ENCODE results near the gene SMARCAL1. TPM values are rescaled to one million over a fixed set of nuclear protein-coding genes. Genes with fewer than 3 reads are reported as not detected.

Gene SMARCAL1
- polyA plus RNA-seq, 1 of the 3 experiments (the other 2 are of a cell fraction), result 27.0 TPM

DNA sequence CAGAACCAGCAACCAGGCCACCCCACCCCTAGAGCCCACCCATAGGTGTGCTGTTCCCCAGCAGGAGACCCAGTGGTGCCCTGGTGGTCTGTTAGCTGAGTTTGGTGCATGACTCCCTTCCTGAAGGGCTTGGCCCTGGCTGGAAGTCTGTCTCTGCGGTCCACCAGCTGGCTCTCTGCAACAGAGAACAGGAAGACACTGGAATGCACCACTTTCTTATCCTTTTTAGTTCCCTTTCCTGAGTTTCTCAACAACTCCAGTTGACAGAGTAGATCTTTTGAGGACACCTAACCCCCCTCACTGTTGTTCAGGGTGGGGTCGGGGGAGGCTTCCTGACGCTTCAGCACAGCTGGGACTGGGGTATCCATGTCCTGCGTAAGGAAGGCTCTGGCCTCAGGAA, 74.4 kb downstream of the SMARCAL1 start (continued):
- TF ChIP-seq, protein P1, sequence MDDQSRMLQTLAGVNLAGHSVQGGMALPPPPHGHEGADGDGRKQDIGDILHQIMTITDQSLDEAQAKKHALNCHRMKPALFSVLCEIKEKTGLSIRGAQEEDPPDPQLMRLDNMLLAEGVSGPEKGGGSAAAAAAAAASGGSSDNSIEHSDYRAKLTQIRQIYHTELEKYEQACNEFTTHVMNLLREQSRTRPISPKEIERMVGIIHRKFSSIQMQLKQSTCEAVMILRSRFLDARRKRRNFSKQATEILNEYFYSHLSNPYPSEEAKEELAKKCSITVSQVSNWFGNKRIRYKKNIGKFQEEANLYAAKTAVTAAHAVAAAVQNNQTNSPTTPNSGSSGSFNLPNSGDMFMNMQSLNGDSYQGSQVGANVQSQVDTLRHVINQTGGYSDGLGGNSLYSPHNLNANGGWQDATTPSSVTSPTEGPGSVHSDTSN (IDR thresholded peaks at IDR 0.05), result no peak
- no peak for TF ChIP-seq CHD2 (IDR thresholded peaks at IDR 0.05; ENCODE audit: low read length, partially characterized antibody)

DNA sequence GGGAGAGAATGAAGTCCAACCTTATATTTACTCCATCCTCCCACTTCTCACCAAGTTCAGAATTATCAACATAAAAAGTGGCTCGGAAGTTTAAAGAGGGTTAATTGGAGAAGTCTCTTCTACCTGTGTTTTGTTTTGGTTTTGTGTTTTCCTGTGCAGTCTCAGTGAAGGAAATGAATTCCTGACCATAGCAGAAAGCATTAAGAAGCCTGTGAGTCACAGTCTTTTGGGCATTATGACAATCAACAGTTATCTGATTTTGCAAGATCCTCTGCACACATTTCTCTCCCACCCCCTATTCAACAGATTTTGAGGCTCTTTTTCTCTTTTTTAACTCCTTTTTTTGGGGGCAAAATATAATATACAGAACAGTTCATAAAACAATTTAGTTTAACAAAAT, 77.8 kb downstream of the SMARCAL1 start:
- H3K9me2 ChIP-seq, result no peaks in the 10 kb centered on the region
- peak overlapping the region; percentile 36; the same call in 1 of the 2 replicates for H3K9ac ChIP-seq
- ChIA-PET POLR2A (no interaction called here), CTCF (no interaction called here)
- H3K79me2 ChIP-seq (ENCODE audit: insufficient read depth), result peaks cover 6% of the 10 kb centered on the region; the same call in 1 of the 2 replicates
- H3K4me2 ChIP-seq, result peak overlapping the region; percentile 39
- 20% methylated on average over 1 of the region's 1 CpG for WGBS (ENCODE audit: low lambda C conversion rate)
- no peaks in the 10 kb centered on the region for H3K27me3 ChIP-seq (ENCODE audit: insufficient read depth)
- TF ChIP-seq JUND (IDR thresholded peaks at IDR 0.05) (peak; percentile 75), TCF12 (IDR thresholded peaks at IDR 0.05) (peak; percentile 83), POLR2AphosphoS5 (IDR thresholded peaks at IDR 0.05; ENCODE audit: low read depth, low read length) (peak; percentile 28; the same call in 1 of the 2 replicates), NFIC (IDR thresholded peaks at IDR 0.05; ENCODE audit: borderline replicate concordance) (peak; percentile 54; the same call in 1 of the 2 replicates), NRF1 (IDR thresholded peaks at IDR 0.05; ENCODE audit: low read depth, low read length) (no peak), EP300 (IDR thresholded peaks at IDR 0.05; ENCODE audit: borderline replicate concordance in 1 of 2, low read depth in 1 of 2, low read length in 1 of 2) (peak in 1 of 2 experiments; percentile 67; a peak in 1 of 4 replicates), CHD2 (IDR thresholded peaks at IDR 0.05; ENCODE audit: low read length, partially characterized antibody) (no peak), EZH2phosphoT487 (IDR thresholded peaks at IDR 0.05; ENCODE audit: borderline replicate concordance, low read depth) (no peak), RAD21 (IDR thresholded peaks at IDR 0.05; ENCODE audit: low read length) (no peak), FOSL2 (IDR thresholded peaks at IDR 0.05; ENCODE audit: borderline replicate concordance, low read depth) (peak; percentile 78), ELF1 (IDR thresholded peaks at IDR 0.05) (no peak)
- TF ChIP-seq, protein P1 (IDR thresholded peaks at IDR 0.05), result peak; percentile 78
- peak overlapping the region; percentile 64 to 94; a peak in 3 of 4 replicates for H3K27ac ChIP-seq (ENCODE audit: low read depth in 2 of 2, low read length in 1 of 2)
- no peak overlapping the region; a peak in 1 of 4 replicates for H3K4me3 ChIP-seq (ENCODE audit: low read depth in 2 of 2, low read length in 1 of 2)
- no peaks in the 10 kb centered on the region for H4K20me1 ChIP-seq (ENCODE audit: insufficient read depth)
- peaks cover 37% of the 10 kb centered on the region for H3F3A ChIP-seq (replicated peaks; ENCODE audit: insufficient read depth)
- DNase-seq, result no peak
- peaks cover 7 to 46% of the 10 kb centered on the region in 2 experiments; a peak in 3 of 4 replicates for H3K4me1 ChIP-seq (ENCODE audit: control insufficient read depth in 1 of 2, insufficient read depth in 2 of 2, low read depth in 1 of 2, low read length in 1 of 2)
- H3K9me3 ChIP-seq, result no peaks in the 10 kb centered on the region
- H2AFZ ChIP-seq (ENCODE audit: low read depth), result peak overlapping the region; percentile 70; the same call in 1 of the 2 replicates
- H3K36me3 ChIP-seq (replicated peaks in 1 of 2; ENCODE audit: control insufficient read depth in 1 of 2, insufficient read depth in 2 of 2, low read length in 1 of 2), result no peaks in the 10 kb centered on the region

Measured in SK-N-SH (cell line).